ENCODE measurements around the gene NAPA.

DNA sequence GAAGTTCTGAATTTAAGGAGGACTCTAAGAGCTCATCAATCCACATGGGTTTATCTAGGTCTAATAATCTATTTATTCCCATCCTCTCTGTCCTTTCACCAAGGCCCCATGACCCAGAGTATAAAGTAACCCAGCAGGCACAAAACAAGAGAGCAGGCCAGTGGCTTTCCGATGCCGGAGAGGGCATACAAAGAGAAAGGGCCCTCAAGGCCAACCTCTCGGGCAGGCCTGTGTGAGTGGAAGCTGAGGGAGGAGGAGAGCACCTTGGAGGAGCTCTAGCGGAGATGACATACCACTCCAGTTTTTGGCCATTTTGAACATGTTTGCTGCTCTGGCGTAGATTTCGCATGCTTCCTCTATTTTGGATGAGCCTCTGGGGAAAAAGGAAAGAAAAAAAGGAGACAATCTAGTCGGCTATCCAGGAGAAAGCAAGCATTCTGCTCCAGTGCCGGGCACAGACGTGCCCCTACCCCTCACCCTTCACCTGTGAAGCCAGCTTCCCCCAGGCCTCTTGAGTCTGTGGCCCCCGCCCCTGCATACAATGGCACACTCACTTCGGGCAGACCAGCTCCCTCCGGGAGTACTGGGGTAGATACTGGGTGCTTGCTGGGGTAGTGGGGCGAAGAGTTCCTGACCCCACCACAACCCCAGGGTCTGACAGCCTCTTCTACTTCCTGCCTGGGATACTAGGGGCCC lies 11.6 kb downstream of the NAPA start:
- TF ChIP-seq GATA2 (IDR thresholded peaks at IDR 0.05; ENCODE audit: low read depth, low read length) (no peak), GATA3 (IDR thresholded peaks at IDR 0.05; ENCODE audit: low read depth, low read length) (no peak)
